WTC11 (cell line): ENCODE measurements around the gene SEMA6B. TPM values are rescaled to one million over a fixed set of nuclear protein-coding genes. Genes with fewer than 3 reads are reported as not detected.

ENCODE experiments used
- ATAC-seq: fragments of 200-7000 bp; cut with Tn5 transposase; 2 replicates; pipeline ENCODE4 v1.10.0; 2021; ENCODE audit warnings: mild to moderate bottlenecking, moderate library complexity
- CTCF ChIA-PET: fragments of 300-600 bp; sonication (Branson Sonifier 250); formaldehyde crosslinking; loops from one replicate; lab custom pipeline; 2021; ENCODE audit warnings: antibody characterized with exemption; lab: Charles Lee
- POLR2A ChIA-PET: fragments of 350-600 bp; sonication (Branson Sonifier 250); formaldehyde crosslinking; loops from one replicate; lab custom pipeline; 2021; ENCODE audit warnings: antibody characterized with exemption; lab: Charles Lee
- DNase-seq: peaks from one replicate; pipeline ENCODE4 v3.0.0; 2021; ENCODE audit warnings: low spot score
- H3K27ac Mint-ChIP-seq: 2 replicates; pipeline ENCODE4 v1.8.0; 2021; ENCODE audit warnings: mixed read lengths
- H3K27me3 Mint-ChIP-seq: 2 replicates; pipeline ENCODE4 v1.8.0; 2021; ENCODE audit warnings: low read depth, mild to moderate bottlenecking, moderate library complexity, mixed read lengths
- H3K36me3 Mint-ChIP-seq: 2 replicates; pipeline ENCODE4 v1.8.0; 2021; ENCODE audit warnings: mixed read lengths
- H3K4me1 Mint-ChIP-seq: 2 replicates; pipeline ENCODE4 v1.8.0; 2022; ENCODE audit warnings: mixed read lengths
- H3K4me3 Mint-ChIP-seq: 2 replicates; pipeline ENCODE4 v1.8.0; 2021; ENCODE audit warnings: mild to moderate bottlenecking, moderate library complexity, mixed read lengths
- H3K9me3 Mint-ChIP-seq: 2 replicates; pipeline ENCODE4 v1.8.0; 2021; ENCODE audit warnings: mixed read lengths
- CREM ChIP-seq: sonication (generic); formaldehyde crosslinking; IDR thresholded peaks from 2 replicates; pipeline ENCODE4 v1.8.1; 2022; ENCODE audit warnings: mild to moderate bottlenecking, missing genetic modification reagents, moderate library complexity
- ESRRA ChIP-seq: sonication (generic); formaldehyde crosslinking; IDR thresholded peaks from 2 replicates; pipeline ENCODE4 v1.8.1; 2022; ENCODE audit warnings: mild to moderate bottlenecking, missing genetic modification reagents, borderline replicate concordance
- GTF2I ChIP-seq: fragments of 250-450 bp; sonication (Bioruptor Pico); conservative IDR thresholded peaks from 2 replicates; pipeline ENCODE4 v1.4.0; 2021; ENCODE audit warnings: mild to moderate bottlenecking
- JUN ChIP-seq: sonication (generic); formaldehyde crosslinking; IDR thresholded peaks from 2 replicates; pipeline ENCODE4 v1.8.0; 2023; ENCODE audit warnings: mild to moderate bottlenecking, missing genetic modification reagents
- NFATC4 ChIP-seq: fragments of 250-450 bp; sonication (Bioruptor Pico); IDR thresholded peaks from 2 replicates; pipeline ENCODE4 v1.9.0; 2021; ENCODE audit warnings: mild to moderate bottlenecking
- SP1 ChIP-seq: sonication (generic); formaldehyde crosslinking; conservative IDR thresholded peaks from 2 replicates; pipeline ENCODE4 v1.8.1; 2022; ENCODE audit warnings: missing genetic modification reagents
- TEAD1 ChIP-seq: sonication (generic); formaldehyde crosslinking; IDR thresholded peaks from 2 replicates; pipeline ENCODE4 v1.8.0; 2022; ENCODE audit warnings: mild to moderate bottlenecking, missing genetic modification reagents
- ZNF121 ChIP-seq: sonication (generic); formaldehyde crosslinking; IDR thresholded peaks from 2 replicates; pipeline ENCODE4 v1.8.0; 2023; ENCODE audit warnings: missing genetic modification reagents
- ZNF232 ChIP-seq: sonication (generic); formaldehyde crosslinking; IDR thresholded peaks from 2 replicates; pipeline ENCODE4 v1.8.0; 2022; ENCODE audit warnings: mild to moderate bottlenecking, missing genetic modification reagents
- ZNF263 ChIP-seq: sonication (generic); formaldehyde crosslinking; IDR thresholded peaks from 2 replicates; pipeline ENCODE4 v1.8.1; 2022; ENCODE audit warnings: low read depth, mild to moderate bottlenecking, moderate library complexity, missing genetic modification reagents
- ZNF317 ChIP-seq: sonication (generic); formaldehyde crosslinking; IDR thresholded peaks from 2 replicates; pipeline ENCODE4 v1.8.1; 2023; ENCODE audit warnings: low read depth, mild to moderate bottlenecking, moderate library complexity, missing genetic modification reagents, borderline replicate concordance
- total RNA-seq: library from RNA; stranded (reverse); gene quantifications from 3 replicates; pipeline ENCODE4 v1.2.3, GENCODE V29; 2021
- TF ChIP-seq, protein P1 (sequence below): fragments of 250-450 bp; sonication (Bioruptor Pico); IDR thresholded peaks from 2 replicates; pipeline ENCODE4 v1.9.0; 2021; ENCODE audit warnings: mild to moderate bottlenecking, borderline replicate concordance
- TF ChIP-seq, protein P2 (sequence below): sonication (generic); formaldehyde crosslinking; IDR thresholded peaks from 2 replicates; pipeline ENCODE4 v1.8.1; 2023; ENCODE audit warnings: mild to moderate bottlenecking, missing genetic modification reagents, moderate library complexity
- TF ChIP-seq, protein P3 (sequence below): fragments of 250-450 bp; sonication (Bioruptor Pico); IDR thresholded peaks from 2 replicates; pipeline ENCODE4 v2.1.2; 2022; ENCODE audit warnings: mild to moderate bottlenecking, moderate library complexity
- TF ChIP-seq, protein P4 (sequence below): fragments of 250-450 bp; sonication (Bioruptor Pico); conservative IDR thresholded peaks from 2 replicates; pipeline ENCODE4 v1.9.0; 2021; ENCODE audit warnings: mild to moderate bottlenecking
- TF ChIP-seq, protein P5 (sequence below): fragments of 250-450 bp; sonication (Bioruptor Pico); IDR thresholded peaks from 2 replicates; pipeline ENCODE4 v1.8.0; 2021; ENCODE audit warnings: mild to moderate bottlenecking
- TF ChIP-seq, protein P6 (sequence below): sonication (generic); formaldehyde crosslinking; IDR thresholded peaks from 2 replicates; pipeline ENCODE4 v1.8.1; 2022; ENCODE audit warnings: mild to moderate bottlenecking, moderate library complexity, missing genetic modification reagents

The SEMA6B gene
- total RNA-seq, 1 experiment from 2014 or later: 45.1 TPM

DNA sequence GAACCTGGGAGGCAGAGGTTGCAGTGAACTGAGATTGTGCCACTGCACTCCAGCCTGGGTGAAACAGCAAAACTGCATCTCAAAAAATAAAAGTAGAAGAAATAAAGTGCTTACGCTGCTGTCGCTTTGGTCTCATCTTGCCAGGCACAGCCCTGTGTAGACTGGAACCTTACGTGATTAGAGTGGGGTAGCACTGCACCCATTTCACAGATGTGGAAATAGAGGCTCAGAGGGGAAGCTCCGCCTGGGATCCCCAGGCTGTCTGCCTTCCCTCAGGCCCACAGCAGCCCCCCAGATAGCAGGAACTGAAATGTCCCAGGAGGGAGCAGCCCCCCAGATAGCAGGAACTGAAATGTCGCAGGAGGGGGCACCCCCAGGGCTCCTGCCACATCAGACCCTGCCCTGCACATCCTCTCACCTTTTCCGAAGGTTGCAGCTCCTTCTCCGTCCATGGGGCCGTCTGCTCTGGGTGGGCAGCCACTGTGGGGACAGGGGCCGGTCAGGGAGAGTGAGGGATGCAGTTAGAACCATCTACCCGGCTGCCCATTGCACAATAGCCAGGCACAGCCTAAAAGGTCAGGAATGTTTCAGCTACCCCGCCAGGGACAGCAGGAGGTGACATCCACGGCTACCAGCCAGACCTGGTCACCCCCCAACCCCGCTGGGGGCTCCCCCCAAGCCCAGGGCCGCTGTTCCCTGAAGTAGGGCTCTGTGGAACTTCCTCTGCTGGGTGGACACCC lies 43.1 kb downstream of the SEMA6B start:
- ChIA-PET POLR2A (interaction anchor here (0.6 kb wide), 1 partner anchor 45 kb away, joined by 3 read pairs; no protein-coding TSS in a partner anchor), CTCF (interaction anchor here (1.0 to 5.4 kb wide), 7 partner anchors 9 to 140 kb away, joined by 3 to 63 read pairs (median 5); partner anchors contain the start of genes HDGFL2 and PLIN5)
- Mint-ChIP-seq H3K4me1 (no peaks in the 10 kb centered on the region), H3K9me3 (no peaks in the 10 kb centered on the region), H3K27me3 (peaks cover 79% of the 10 kb centered on the region), H3K27ac (no peak overlapping the region), H3K36me3 (no peaks in the 10 kb centered on the region), H3K4me3 (no peak overlapping the region)
- ATAC-seq (no peak), DNase-seq (no peak)
- TF ChIP-seq, protein P1, sequence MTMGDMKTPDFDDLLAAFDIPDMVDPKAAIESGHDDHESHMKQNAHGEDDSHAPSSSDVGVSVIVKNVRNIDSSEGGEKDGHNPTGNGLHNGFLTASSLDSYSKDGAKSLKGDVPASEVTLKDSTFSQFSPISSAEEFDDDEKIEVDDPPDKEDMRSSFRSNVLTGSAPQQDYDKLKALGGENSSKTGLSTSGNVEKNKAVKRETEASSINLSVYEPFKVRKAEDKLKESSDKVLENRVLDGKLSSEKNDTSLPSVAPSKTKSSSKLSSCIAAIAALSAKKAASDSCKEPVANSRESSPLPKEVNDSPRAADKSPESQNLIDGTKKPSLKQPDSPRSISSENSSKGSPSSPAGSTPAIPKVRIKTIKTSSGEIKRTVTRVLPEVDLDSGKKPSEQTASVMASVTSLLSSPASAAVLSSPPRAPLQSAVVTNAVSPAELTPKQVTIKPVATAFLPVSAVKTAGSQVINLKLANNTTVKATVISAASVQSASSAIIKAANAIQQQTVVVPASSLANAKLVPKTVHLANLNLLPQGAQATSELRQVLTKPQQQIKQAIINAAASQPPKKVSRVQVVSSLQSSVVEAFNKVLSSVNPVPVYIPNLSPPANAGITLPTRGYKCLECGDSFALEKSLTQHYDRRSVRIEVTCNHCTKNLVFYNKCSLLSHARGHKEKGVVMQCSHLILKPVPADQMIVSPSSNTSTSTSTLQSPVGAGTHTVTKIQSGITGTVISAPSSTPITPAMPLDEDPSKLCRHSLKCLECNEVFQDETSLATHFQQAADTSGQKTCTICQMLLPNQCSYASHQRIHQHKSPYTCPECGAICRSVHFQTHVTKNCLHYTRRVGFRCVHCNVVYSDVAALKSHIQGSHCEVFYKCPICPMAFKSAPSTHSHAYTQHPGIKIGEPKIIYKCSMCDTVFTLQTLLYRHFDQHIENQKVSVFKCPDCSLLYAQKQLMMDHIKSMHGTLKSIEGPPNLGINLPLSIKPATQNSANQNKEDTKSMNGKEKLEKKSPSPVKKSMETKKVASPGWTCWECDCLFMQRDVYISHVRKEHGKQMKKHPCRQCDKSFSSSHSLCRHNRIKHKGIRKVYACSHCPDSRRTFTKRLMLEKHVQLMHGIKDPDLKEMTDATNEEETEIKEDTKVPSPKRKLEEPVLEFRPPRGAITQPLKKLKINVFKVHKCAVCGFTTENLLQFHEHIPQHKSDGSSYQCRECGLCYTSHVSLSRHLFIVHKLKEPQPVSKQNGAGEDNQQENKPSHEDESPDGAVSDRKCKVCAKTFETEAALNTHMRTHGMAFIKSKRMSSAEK (CRISPR knock-in tag): no peak
- peak; percentile 89 for TF ChIP-seq GTF2I (CRISPR knock-in tag)
- TF ChIP-seq, protein P2, sequence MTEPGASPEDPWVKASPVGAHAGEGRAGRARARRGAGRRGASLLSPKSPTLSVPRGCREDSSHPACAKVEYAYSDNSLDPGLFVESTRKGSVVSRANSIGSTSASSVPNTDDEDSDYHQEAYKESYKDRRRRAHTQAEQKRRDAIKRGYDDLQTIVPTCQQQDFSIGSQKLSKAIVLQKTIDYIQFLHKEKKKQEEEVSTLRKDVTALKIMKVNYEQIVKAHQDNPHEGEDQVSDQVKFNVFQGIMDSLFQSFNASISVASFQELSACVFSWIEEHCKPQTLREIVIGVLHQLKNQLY (CRISPR knock-in tag): no peak

DNA sequence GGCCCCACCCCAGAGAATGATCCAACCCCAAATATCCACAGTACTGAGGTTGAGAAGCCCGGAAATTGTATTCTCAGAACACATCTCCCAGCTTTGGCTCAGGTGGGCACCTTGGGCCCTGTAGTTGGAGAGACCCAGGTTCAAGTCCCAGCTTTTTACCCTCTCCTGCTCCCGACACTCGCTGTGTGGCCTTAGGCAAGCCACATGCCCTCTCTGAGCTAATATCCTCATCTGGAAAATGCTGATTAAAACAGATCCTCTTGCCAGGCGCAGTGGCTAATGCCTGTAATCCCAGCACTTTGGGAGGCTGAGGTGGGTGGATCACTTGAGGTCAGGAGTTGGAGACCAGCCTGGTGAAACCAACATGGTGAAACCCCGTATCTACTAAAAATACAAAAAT lies 43.8 kb downstream of the SEMA6B start:
- TF ChIP-seq TEAD1 (CRISPR knock-in tag) (no peak), ZNF263 (CRISPR knock-in tag) (no peak), NFATC4 (CRISPR knock-in tag) (no peak), ESRRA (CRISPR knock-in tag) (no peak), SP1 (CRISPR knock-in tag) (no peak), ZNF317 (CRISPR knock-in tag) (no peak), JUN (no peak), CREM (CRISPR knock-in tag) (no peak), ZNF121 (no peak), ZNF232 (CRISPR knock-in tag) (no peak)
- TF ChIP-seq, protein P3, sequence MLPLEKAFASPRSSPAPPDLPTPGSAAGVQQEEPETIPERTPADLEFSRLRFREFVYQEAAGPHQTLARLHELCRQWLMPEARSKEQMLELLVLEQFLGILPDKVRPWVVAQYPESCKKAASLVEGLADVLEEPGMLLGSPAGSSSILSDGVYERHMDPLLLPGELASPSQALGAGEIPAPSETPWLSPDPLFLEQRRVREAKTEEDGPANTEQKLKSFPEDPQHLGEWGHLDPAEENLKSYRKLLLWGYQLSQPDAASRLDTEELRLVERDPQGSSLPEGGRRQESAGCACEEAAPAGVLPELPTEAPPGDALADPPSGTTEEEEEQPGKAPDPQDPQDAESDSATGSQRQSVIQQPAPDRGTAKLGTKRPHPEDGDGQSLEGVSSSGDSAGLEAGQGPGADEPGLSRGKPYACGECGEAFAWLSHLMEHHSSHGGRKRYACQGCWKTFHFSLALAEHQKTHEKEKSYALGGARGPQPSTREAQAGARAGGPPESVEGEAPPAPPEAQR (CRISPR knock-in tag): no peak
- TF ChIP-seq, protein P4, sequence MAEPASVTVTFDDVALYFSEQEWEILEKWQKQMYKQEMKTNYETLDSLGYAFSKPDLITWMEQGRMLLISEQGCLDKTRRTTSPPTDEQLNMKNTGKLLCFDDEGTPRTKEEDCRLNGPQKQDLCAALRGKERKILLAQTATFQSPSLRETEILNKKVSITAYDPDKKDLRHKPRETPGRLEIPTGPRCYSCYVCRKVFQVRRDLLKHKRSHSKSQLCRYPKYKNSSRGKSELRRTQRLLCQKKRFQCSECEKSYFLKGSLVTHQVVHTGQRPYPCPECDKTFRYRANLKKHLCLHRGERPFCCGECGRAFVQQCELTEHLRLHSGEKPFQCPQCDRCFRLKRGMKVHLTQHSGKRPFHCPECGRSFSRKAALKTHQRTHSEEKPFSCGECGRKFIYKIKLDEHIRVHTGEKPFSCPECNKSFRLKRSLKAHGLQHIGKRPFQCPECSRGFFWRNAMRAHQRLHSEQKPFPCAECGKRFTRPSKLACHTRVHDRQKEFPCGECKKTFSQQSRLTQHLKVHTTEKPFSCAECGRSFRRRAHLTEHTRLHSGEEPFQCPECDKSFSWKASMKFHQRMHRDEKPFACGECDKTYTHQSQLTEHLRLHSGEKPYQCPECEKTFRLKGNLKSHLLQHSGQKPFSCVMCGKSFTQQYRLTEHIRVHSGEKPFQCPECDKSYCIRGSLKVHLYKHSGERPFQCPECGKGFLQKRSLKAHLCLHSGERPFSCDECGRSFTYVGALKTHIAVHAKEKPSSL (CRISPR knock-in tag): no peak
- TF ChIP-seq, protein P5, sequence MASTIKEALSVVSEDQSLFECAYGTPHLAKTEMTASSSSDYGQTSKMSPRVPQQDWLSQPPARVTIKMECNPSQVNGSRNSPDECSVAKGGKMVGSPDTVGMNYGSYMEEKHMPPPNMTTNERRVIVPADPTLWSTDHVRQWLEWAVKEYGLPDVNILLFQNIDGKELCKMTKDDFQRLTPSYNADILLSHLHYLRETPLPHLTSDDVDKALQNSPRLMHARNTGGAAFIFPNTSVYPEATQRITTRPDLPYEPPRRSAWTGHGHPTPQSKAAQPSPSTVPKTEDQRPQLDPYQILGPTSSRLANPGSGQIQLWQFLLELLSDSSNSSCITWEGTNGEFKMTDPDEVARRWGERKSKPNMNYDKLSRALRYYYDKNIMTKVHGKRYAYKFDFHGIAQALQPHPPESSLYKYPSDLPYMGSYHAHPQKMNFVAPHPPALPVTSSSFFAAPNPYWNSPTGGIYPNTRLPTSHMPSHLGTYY (CRISPR knock-in tag): no peak
- TF ChIP-seq, protein P6, sequence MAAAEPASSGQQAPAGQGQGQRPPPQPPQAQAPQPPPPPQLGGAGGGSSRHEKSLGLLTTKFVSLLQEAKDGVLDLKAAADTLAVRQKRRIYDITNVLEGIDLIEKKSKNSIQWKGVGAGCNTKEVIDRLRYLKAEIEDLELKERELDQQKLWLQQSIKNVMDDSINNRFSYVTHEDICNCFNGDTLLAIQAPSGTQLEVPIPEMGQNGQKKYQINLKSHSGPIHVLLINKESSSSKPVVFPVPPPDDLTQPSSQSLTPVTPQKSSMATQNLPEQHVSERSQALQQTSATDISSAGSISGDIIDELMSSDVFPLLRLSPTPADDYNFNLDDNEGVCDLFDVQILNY (CRISPR knock-in tag): no peak
- TF ChIP-seq, all 79 proteins: peak for 0
- H3K27me3 Mint-ChIP-seq: peaks cover 79% of the 10 kb centered on the region

More for the DNA sequence above, 43.8 kb downstream of the SEMA6B start:
- Mint-ChIP-seq H3K36me3 (no peaks in the 10 kb centered on the region), H3K4me1 (no peaks in the 10 kb centered on the region), H3K4me3 (no peak overlapping the region), H3K9me3 (no peaks in the 10 kb centered on the region), H3K27ac (no peak overlapping the region)
- CTCF ChIA-PET: interaction anchor here (1.3 to 5.4 kb wide), 2 partner anchors 10 to 18 kb away, joined by 3 to 63 read pairs; no protein-coding TSS in a partner anchor
- POLR2A ChIA-PET: no interaction called here
- no peak for DNase-seq
- no peak for ATAC-seq
